HPDE6-E6E7 (cell line): Measurements from ENCODE around the gene PAFAH2.
"Not testable (repeated sequence)": the region's sequence is repeated elsewhere in the genome, so short reads cannot be mapped to it uniquely, and the experiment has no call there.

Experiments
- DNase-seq: peaks from one replicate; pipeline ENCODE4 v3.0.0; 2011; ENCODE audit warnings: missing footprints; ENCODE audit errors: extremely low spot score

The PAFAH2 gene

GRCh38 chr1:25985171-25985570 lies 12.7 kb downstream of the PAFAH2 start:
- DNase-seq = no peak

GRCh38 chr1:25979210-25979609 lies 18.7 kb downstream of the PAFAH2 start:
- DNase-seq = no peak

- DNase-seq = no peak
Observed at GRCh38 chr1:25978403-25978802, 19.5 kb downstream of the PAFAH2 start.

- DNase-seq = no peak
Observed at GRCh38 chr1:25977801-25978200, 20.1 kb downstream of the PAFAH2 start.

GRCh38 chr1:25973610-25974321 lies 24.1 kb downstream of the PAFAH2 start:
- DNase-seq = no peak

GRCh38 chr1:25971811-25972180 lies 26.1 kb downstream of the PAFAH2 start:
- DNase-seq = no peak

GRCh38 chr1:25971066-25971810 lies 26.6 kb downstream of the PAFAH2 start:
- DNase-seq = no peak

- no peak for DNase-seq
Observed at GRCh38 chr1:25967308-25967707, 30.6 kb downstream of the PAFAH2 start.

- no peak for DNase-seq
Observed at GRCh38 chr1:25959611-25960010, 38.3 kb downstream of the PAFAH2 start.

GRCh38 chr1:25958465-25958864 lies 39.4 kb downstream of the PAFAH2 start:
- DNase-seq = peak; percentile 62

GRCh38 chr1:25955553-25955952 lies 42.3 kb downstream of the PAFAH2 start:
- DNase-seq = no peak

GRCh38 chr1:25954282-25954938 lies 43.5 kb downstream of the PAFAH2 start:
- no peak for DNase-seq

GRCh38 chr1:25952841-25953401 lies 44.9 kb downstream of the PAFAH2 start:
- no peak for DNase-seq

- DNase-seq = no peak
Observed at GRCh38 chr1:25948641-25949040, 49.2 kb downstream of the PAFAH2 start.

- no peak for DNase-seq
Observed at GRCh38 chr1:25947027-25947426, 50.8 kb downstream of the PAFAH2 start.

GRCh38 chr1:25945761-25946160 lies 52.1 kb downstream of the PAFAH2 start:
- DNase-seq = no peak

- no peak for DNase-seq
Observed at GRCh38 chr1:25944986-25945385, 52.9 kb downstream of the PAFAH2 start.

- not testable (repeated sequence) for DNase-seq
Observed at GRCh38 chr1:25943511-25943910, 54.4 kb downstream of the PAFAH2 start.

GRCh38 chr1:25936947-25937346 lies 60.9 kb downstream of the PAFAH2 start:
- DNase-seq = no peak

- no peak for DNase-seq
Observed at GRCh38 chr1:25933479-25934365, 64.1 kb downstream of the PAFAH2 start.

- not testable (repeated sequence) for DNase-seq
Observed at GRCh38 chr1:25932811-25933400, 65.0 kb downstream of the PAFAH2 start.
